ENCODE results near the gene DDA1. TPM values are rescaled to one million over a fixed set of nuclear protein-coding genes. Genes with fewer than 3 reads are reported as not detected.

The DDA1 gene
- total and polyA plus RNA-seq, 4 donors, result 21.4 to 71.0 (median 28.7) TPM

GRCh38 chr19:17336872-17337674 is 27.7 kb downstream of the DDA1 start, which contains the start of gene GTPBP3:
TSS of gene GTPBP3 (plus strand) at chr19:17337553. CDS start at chr19:17337612, 59 bp downstream.
- ATAC-seq (ENCODE audit: low FRiP score), result peak; percentile 94
- no peaks in the 10 kb centered on the region for H3K27me3 ChIP-seq (ENCODE audit: control insufficient read depth in 1 of 2, insufficient read depth in 2 of 2, low read length in 1 of 2)
- intact Hi-C loops (cut with DNase I), result loop anchor here in 1 of 2 donors (2.0 to 5.0 kb wide), 2 partner anchors 32 to 130 kb away; partner anchors contain the start of gene MRPL34
- 0% methylated on average over 41 of the region's 41 CpGs for WGBS, 2 donors
- H3K4me3 ChIP-seq (ENCODE audit: low read length in 2 of 2), result peak within 1 kb of the TSS; percentile 78 to 85
- no peaks in the 10 kb centered on the region for H3K9me3 ChIP-seq (ENCODE audit: control insufficient read depth, low read length)
- H3K27ac ChIP-seq (ENCODE audit: low read depth in 1 of 2, low read length in 2 of 2), result peak within 1 kb of the TSS; percentile 90 to 95
- no peaks in the 10 kb centered on the region for H3K36me3 ChIP-seq (ENCODE audit: control insufficient read depth in 1 of 2, insufficient read depth in 2 of 2, low read length in 1 of 2)
- no peaks in the 10 kb centered on the region for H3K4me1 ChIP-seq (ENCODE audit: control insufficient read depth in 1 of 2, insufficient read depth in 2 of 2, low read length in 2 of 2)
- peak; percentile 98 for DNase-seq

GRCh38 chr19:17337675-17338432 is 28.5 kb downstream of the DDA1 start:
- Histone ChIP-seq H3K4me1 (ENCODE audit: control insufficient read depth in 1 of 2, insufficient read depth in 2 of 2, low read length in 2 of 2) (no peaks in the 10 kb centered on the region), H3K27ac (ENCODE audit: low read depth in 1 of 2, low read length in 2 of 2) (no peak overlapping the region), H3K27me3 (ENCODE audit: control insufficient read depth in 1 of 2, insufficient read depth in 2 of 2, low read length in 1 of 2) (no peaks in the 10 kb centered on the region), H3K4me3 (ENCODE audit: low read length in 2 of 2) (peak overlapping the region; percentile 19 to 53), H3K36me3 (ENCODE audit: control insufficient read depth in 1 of 2, insufficient read depth in 2 of 2, low read length in 1 of 2) (no peaks in the 10 kb centered on the region), H3K9me3 (ENCODE audit: control insufficient read depth, low read length) (no peaks in the 10 kb centered on the region)
- ATAC-seq (ENCODE audit: low FRiP score) (no peak), DNase-seq (no peak)
- intact Hi-C loops (cut with DNase I), result loop anchor here in 1 of 2 donors (2.0 to 5.0 kb wide), 2 partner anchors 33 to 129 kb away; partner anchors contain the start of gene MRPL34
- 6% methylated on average over 48 to 50 of the region's 50 CpGs for WGBS, 2 donors

DNA sequence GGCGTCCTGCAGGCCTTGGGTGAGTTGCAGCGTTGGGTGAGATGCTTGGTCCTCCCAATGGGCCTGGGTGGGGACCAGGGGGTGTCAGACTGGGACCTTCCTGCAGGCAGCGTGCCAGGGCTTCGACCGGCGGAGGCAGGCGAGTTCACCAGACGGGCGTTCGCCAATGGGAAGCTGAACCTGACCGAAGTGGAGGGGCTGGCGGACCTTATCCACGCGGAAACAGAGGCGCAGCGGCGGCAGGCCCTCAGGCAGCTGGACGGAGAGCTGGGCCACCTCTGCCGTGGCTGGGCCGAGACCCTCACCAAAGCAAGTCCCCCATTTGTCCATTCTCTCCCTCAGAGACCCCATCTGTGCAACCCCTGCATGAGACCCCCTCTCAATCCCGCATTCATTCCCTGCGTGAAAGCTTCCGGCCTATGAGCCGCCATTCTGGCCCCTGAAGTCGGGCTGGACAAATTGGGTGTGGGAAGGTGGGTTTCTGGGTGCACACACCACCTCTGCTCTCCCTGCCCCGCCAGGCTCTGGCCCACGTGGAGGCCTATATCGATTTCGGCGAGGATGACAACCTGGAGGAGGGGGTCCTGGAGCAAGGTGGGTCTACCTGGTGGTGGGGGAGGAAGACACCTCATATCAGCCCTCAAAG is 29.2 kb downstream of the DDA1 start:
- H3K4me3 ChIP-seq (ENCODE audit: low read length in 2 of 2), result no peak overlapping the region
- 87 to 91% methylated on average over 30 of the region's 30 CpGs for WGBS, 2 donors
- H3K27me3 ChIP-seq (ENCODE audit: control insufficient read depth in 1 of 2, insufficient read depth in 2 of 2, low read length in 1 of 2), result no peaks in the 10 kb centered on the region
- H3K36me3 ChIP-seq (ENCODE audit: control insufficient read depth in 1 of 2, insufficient read depth in 2 of 2, low read length in 1 of 2), result no peaks in the 10 kb centered on the region
- no peaks in the 10 kb centered on the region for H3K9me3 ChIP-seq (ENCODE audit: control insufficient read depth, low read length)
- intact Hi-C loops (cut with DNase I), result loop anchor here in 1 of 2 donors (5.0 kb wide), 1 partner anchor 129 kb away; no protein-coding TSS in a partner anchor
- H3K27ac ChIP-seq (ENCODE audit: low read depth in 1 of 2, low read length in 2 of 2), result no peak overlapping the region
- DNase-seq, result peak in 1 of 2 donors; percentile 79
- no peak for ATAC-seq (ENCODE audit: low FRiP score)
- H3K4me1 ChIP-seq (ENCODE audit: control insufficient read depth in 1 of 2, insufficient read depth in 2 of 2, low read length in 2 of 2), result no peaks in the 10 kb centered on the region

GRCh38 chr19:17339088-17339741 is 29.9 kb downstream of the DDA1 start:
- no peaks in the 10 kb centered on the region for H3K9me3 ChIP-seq (ENCODE audit: control insufficient read depth, low read length)
- no peaks in the 10 kb centered on the region for H3K4me1 ChIP-seq (ENCODE audit: control insufficient read depth in 1 of 2, insufficient read depth in 2 of 2, low read length in 2 of 2)
- H3K27ac ChIP-seq (ENCODE audit: low read depth in 1 of 2, low read length in 2 of 2), result no peak overlapping the region
- peak in 1 of 2 donors; percentile 78 for DNase-seq
- H3K4me3 ChIP-seq (ENCODE audit: low read length in 2 of 2), result no peak overlapping the region
- intact Hi-C loops (cut with DNase I), result loop anchor here in 1 of 2 donors (5.0 kb wide), 1 partner anchor 128 kb away; no protein-coding TSS in a partner anchor
- H3K27me3 ChIP-seq (ENCODE audit: control insufficient read depth in 1 of 2, insufficient read depth in 2 of 2, low read length in 1 of 2), result no peaks in the 10 kb centered on the region
- no peak for ATAC-seq (ENCODE audit: low FRiP score)
- 88 to 89% methylated on average over 34 of the region's 34 CpGs for WGBS, 2 donors
- no peaks in the 10 kb centered on the region for H3K36me3 ChIP-seq (ENCODE audit: control insufficient read depth in 1 of 2, insufficient read depth in 2 of 2, low read length in 1 of 2)

DNA sequence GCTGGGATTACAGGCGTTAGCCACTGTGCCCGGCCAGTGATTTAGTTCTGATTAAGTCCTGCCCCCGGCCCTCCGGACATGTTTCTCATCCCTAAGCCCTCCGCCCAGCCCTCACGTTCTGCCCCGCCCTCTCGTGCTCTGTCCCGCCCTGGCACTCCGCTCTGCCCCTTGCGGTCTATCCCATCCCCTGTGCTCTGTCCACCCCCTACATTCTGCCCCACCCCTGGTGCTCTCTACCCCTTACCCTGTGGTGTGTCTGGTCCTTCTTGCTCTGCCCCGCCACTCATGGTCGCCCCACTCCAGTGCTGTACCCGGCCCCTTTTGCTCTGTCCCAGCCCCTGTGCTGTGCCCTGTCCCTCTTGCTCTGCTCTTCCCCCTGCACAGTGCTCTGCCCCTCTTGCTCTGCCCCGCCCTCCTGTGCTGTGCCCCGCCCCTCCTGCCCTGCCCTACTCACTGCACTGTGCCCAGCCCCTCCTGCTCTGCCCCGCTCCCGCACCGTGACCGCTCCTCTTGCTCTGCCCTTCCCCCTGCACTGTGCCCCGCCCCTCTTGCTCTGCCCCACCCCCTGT is 31.0 kb downstream of the DDA1 start:
- DNase-seq, result no peak
- ATAC-seq (ENCODE audit: low FRiP score), result no peak
- 67 to 69% methylated on average over 16 to 21 of the region's 21 CpGs for WGBS, 2 donors
- Histone ChIP-seq H3K9me3 (ENCODE audit: control insufficient read depth, low read length) (no peaks in the 10 kb centered on the region), H3K27me3 (ENCODE audit: control insufficient read depth in 1 of 2, insufficient read depth in 2 of 2, low read length in 1 of 2) (no peaks in the 10 kb centered on the region), H3K36me3 (ENCODE audit: control insufficient read depth in 1 of 2, insufficient read depth in 2 of 2, low read length in 1 of 2) (no peaks in the 10 kb centered on the region), H3K27ac (ENCODE audit: low read depth in 1 of 2, low read length in 2 of 2) (no peak overlapping the region), H3K4me3 (ENCODE audit: low read length in 2 of 2) (no peak overlapping the region), H3K4me1 (ENCODE audit: control insufficient read depth in 1 of 2, insufficient read depth in 2 of 2, low read length in 2 of 2) (no peaks in the 10 kb centered on the region)
- intact Hi-C loops (cut with DNase I), result no loop called here

DNA sequence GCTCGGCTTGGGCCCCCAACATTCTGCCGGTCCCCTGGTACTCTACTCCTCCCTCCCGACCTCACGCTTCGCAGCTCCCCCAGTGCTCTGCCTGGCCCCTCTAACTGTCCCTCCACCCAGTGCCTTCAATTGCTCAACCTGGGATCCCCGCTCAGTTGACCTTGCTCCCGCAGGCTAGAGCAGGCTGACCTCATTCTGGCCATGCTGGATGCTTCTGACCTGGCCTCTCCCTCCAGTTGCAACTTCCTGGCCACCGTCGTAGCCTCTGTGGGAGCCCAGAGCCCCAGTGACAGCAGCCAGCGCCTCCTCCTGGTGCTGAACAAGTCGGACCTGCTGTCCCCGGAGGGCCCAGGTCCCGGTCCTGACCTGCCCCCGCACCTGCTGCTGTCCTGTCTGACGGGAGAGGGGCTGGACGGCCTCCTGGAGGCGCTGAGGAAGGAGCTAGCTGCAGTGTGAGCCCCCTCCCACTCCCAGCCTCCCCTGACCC is 31.6 kb downstream of the DDA1 start:
- intact Hi-C loops (cut with DNase I), result no loop called here
- no peak overlapping the region for H3K27ac ChIP-seq (ENCODE audit: low read depth in 1 of 2, low read length in 2 of 2)
- ATAC-seq (ENCODE audit: low FRiP score) (no peak), DNase-seq (no peak)
- no peaks in the 10 kb centered on the region for H3K27me3 ChIP-seq (ENCODE audit: control insufficient read depth in 1 of 2, insufficient read depth in 2 of 2, low read length in 1 of 2)
- H3K36me3 ChIP-seq (ENCODE audit: control insufficient read depth in 1 of 2, insufficient read depth in 2 of 2, low read length in 1 of 2), result no peaks in the 10 kb centered on the region
- no peaks in the 10 kb centered on the region for H3K4me1 ChIP-seq (ENCODE audit: control insufficient read depth in 1 of 2, insufficient read depth in 2 of 2, low read length in 2 of 2)
- H3K9me3 ChIP-seq (ENCODE audit: control insufficient read depth, low read length), result no peaks in the 10 kb centered on the region
- WGBS, 2 donors, result 70 to 74% methylated on average over 17 of the region's 17 CpGs
- no peak overlapping the region for H3K4me3 ChIP-seq (ENCODE audit: low read length in 2 of 2)

DNA sequence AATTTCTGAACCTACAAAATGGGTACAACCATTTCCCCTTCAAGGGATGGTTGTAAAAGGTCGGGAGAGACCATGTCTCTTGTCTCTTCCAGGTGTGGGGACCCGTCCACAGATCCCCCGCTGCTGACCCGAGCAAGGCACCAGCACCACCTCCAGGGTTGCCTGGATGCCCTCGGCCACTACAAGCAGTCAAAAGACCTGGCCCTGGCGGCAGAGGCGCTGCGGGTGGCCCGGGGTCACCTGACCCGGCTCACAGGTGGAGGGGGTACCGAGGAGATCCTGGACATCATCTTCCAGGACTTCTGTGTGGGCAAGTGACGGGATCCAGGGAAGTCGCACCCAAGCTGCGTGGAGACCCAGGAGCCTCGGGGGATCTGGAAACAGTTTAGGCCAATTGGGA is 32.0 kb downstream of the DDA1 start:
- Histone ChIP-seq H3K27ac (ENCODE audit: low read depth in 1 of 2, low read length in 2 of 2) (no peak overlapping the region), H3K36me3 (ENCODE audit: control insufficient read depth in 1 of 2, insufficient read depth in 2 of 2, low read length in 1 of 2) (no peaks in the 10 kb centered on the region), H3K27me3 (ENCODE audit: control insufficient read depth in 1 of 2, insufficient read depth in 2 of 2, low read length in 1 of 2) (no peaks in the 10 kb centered on the region), H3K9me3 (ENCODE audit: control insufficient read depth, low read length) (no peaks in the 10 kb centered on the region), H3K4me1 (ENCODE audit: control insufficient read depth in 1 of 2, insufficient read depth in 2 of 2, low read length in 2 of 2) (no peaks in the 10 kb centered on the region), H3K4me3 (ENCODE audit: low read length in 2 of 2) (no peak overlapping the region)
- 87 to 90% methylated on average over 15 of the region's 15 CpGs for WGBS, 2 donors
- ATAC-seq (ENCODE audit: low FRiP score) (no peak), DNase-seq (no peak)
- intact Hi-C loops (cut with DNase I), result no loop called here

- Histone ChIP-seq H3K4me1 (ENCODE audit: control insufficient read depth in 1 of 2, insufficient read depth in 2 of 2, low read length in 2 of 2) (peaks cover 0 to under 1% of the 10 kb centered on the region in 2 donors), H3K36me3 (ENCODE audit: control insufficient read depth in 1 of 2, insufficient read depth in 2 of 2, low read length in 1 of 2) (no peaks in the 10 kb centered on the region), H3K27ac (ENCODE audit: low read depth in 1 of 2, low read length in 2 of 2) (no peak overlapping the region), H3K27me3 (ENCODE audit: control insufficient read depth in 1 of 2, insufficient read depth in 2 of 2, low read length in 1 of 2) (no peaks in the 10 kb centered on the region), H3K4me3 (ENCODE audit: low read length in 2 of 2) (no peak overlapping the region), H3K9me3 (ENCODE audit: control insufficient read depth, low read length) (no peaks in the 10 kb centered on the region)
- 77 to 88% methylated on average over 7 of the region's 7 CpGs for WGBS, 2 donors
- ATAC-seq (ENCODE audit: low FRiP score) (no peak), DNase-seq (no peak)
- intact Hi-C loops (cut with DNase I), result no loop called here
Observed at GRCh38 chr19:17341845-17342244, 32.5 kb downstream of the DDA1 start.

Data from aorta (tissue), 5 donors.